PC-3 (cell line): ENCODE data around the gene AHCTF1. TPM values are rescaled to one million over a fixed set of nuclear protein-coding genes. Genes with fewer than 3 reads are reported as not detected.
A peak's percentile ranks its signal among the peaks of the same experiment; 100 is the strongest.

Experiments
- ATAC-seq: fragments of 200-7000 bp; cut with Tn5 transposase; 2 replicates; pipeline ENCODE4 v1.9.1; 2020; ENCODE audit warnings: mild to moderate bottlenecking, moderate library complexity
- BruUV-seq: library from RNA; stranded (reverse); fragments of 400-500 nt; replicated peaks from 2 replicates; lab custom pipeline; 2021; lab: Mats Ljungman, UMichigan
- CTCF ChIA-PET: fragments of 300-600 bp; sonication (Branson Sonifier 250); formaldehyde crosslinking; loops from one replicate; lab custom pipeline; 2022; ENCODE audit warnings: antibody characterized with exemption; lab: Charles Lee
- POLR2A ChIA-PET: fragments of 300-600 bp; sonication (Branson Sonifier 250); formaldehyde crosslinking; loops from one replicate; lab custom pipeline; 2022; ENCODE audit warnings: antibody characterized with exemption; ENCODE audit not compliant: unreplicated experiment; lab: Charles Lee
- DNase-seq: peaks from one replicate; pipeline ENCODE4 v3.0.0-alpha.2; 2015
- H2AFZ ChIP-seq: fragments of 300-600 bp; sonication (generic); 2 replicates; pipeline ENCODE4 v1.6.0; 2016; ENCODE audit warnings: antibody characterized with exemption, low read length
- H3F3A ChIP-seq: fragments of 300-600 bp; sonication (generic); one replicate; pipeline ENCODE4 v1.6.0; 2017; ENCODE audit warnings: antibody characterized with exemption, low read length, control low read depth, mild to moderate bottlenecking; ENCODE audit not compliant: unreplicated experiment
- H3K27ac ChIP-seq: fragments of 300-600 bp; sonication (generic); 2 replicates; pipeline ENCODE4 v1.5.1; 2016; ENCODE audit warnings: mild to moderate bottlenecking, low read length
- H3K27me3 ChIP-seq: fragments of 300-600 bp; sonication (generic); 2 replicates; pipeline ENCODE4 v1.6.1; 2016; ENCODE audit warnings: low read length, mixed read lengths
- H3K36me3 ChIP-seq: fragments of 300-600 bp; sonication (generic); 2 replicates; pipeline ENCODE4 v1.6.1; 2016; ENCODE audit warnings: low read depth, mixed run types, low read length, mixed read lengths
- H3K4me1 ChIP-seq: fragments of 300-600 bp; sonication (generic); 2 replicates; pipeline ENCODE4 v1.5.1; 2016; ENCODE audit warnings: low read length; ENCODE audit not compliant: insufficient read depth
- H3K4me2 ChIP-seq: fragments of 300-600 bp; sonication (generic); 2 replicates; pipeline ENCODE4 v1.6.0; 2016; ENCODE audit warnings: low read length
- H3K4me3 ChIP-seq: fragments of 300-600 bp; sonication (generic); 2 replicates; pipeline ENCODE4 v1.5.1; 2016; ENCODE audit warnings: mild to moderate bottlenecking, low read length, mixed read lengths
- H3K79me2 ChIP-seq: fragments of 300-600 bp; sonication (generic); 2 replicates; pipeline ENCODE4 v1.6.1; 2017; ENCODE audit warnings: low read length, mixed read lengths
- H3K9ac ChIP-seq: fragments of 300-600 bp; sonication (generic); 2 replicates; pipeline ENCODE4 v1.6.0; 2016; ENCODE audit warnings: mild to moderate bottlenecking, low read length
- H3K9me2 ChIP-seq: fragments of 300-600 bp; sonication (generic); replicated peaks from 2 replicates; pipeline ENCODE4 v1.6.1; 2016; ENCODE audit warnings: mixed run types, low read length, mixed read lengths
- H3K9me3 ChIP-seq: fragments of 300-600 bp; sonication (generic); 2 replicates; pipeline ENCODE4 v1.6.1; 2016; ENCODE audit warnings: low read length, mixed read lengths
- H4K20me1 ChIP-seq: fragments of 300-600 bp; sonication (generic); 2 replicates; pipeline ENCODE4 v1.6.1; 2016; ENCODE audit warnings: low read length, mixed read lengths
- CTCF ChIP-seq: fragments of 300-600 bp; sonication (generic); conservative IDR thresholded peaks from 2 replicates; pipeline ENCODE4 v1.5.1; 2017; ENCODE audit warnings: antibody characterized with exemption, low read depth, mild to moderate bottlenecking, low read length
- EZH2 ChIP-seq: fragments of 300-600 bp; sonication (generic); IDR thresholded peaks from one replicate; pipeline ENCODE4 v1.6.1; 2017; ENCODE audit warnings: antibody characterized with exemption, mild to moderate bottlenecking, low read length; ENCODE audit not compliant: unreplicated experiment
- EZH2phosphoT487 ChIP-seq: fragments of 300-600 bp; sonication (generic); IDR thresholded peaks from 2 replicates; pipeline ENCODE4 v1.6.1; 2018; ENCODE audit warnings: mild to moderate bottlenecking, antibody characterized with exemption, low read length, borderline replicate concordance
- intact Hi-C: fragments of 100-400 bp; cut with micrococcal nuclease; formaldehyde crosslinking; loops from 2 replicates; pipeline ENCODE4 v1.9.0; 2023
- total RNA-seq: library from RNA; depleted of rRNA; stranded (reverse); fragments of >200 nt; gene quantifications from 2 replicates; pipeline ENCODE4 v1.2.3, GENCODE V29; 2014

Gene AHCTF1
- total RNA-seq, 1 experiment from 2014 or later = 38.0 TPM

GRCh38 chr1:246794048-246794827, 137.5 kb downstream of the AHCTF1 start:
- no peaks in the 10 kb centered on the region for H3K9me2 ChIP-seq
- POLR2A ChIA-PET = no interaction called here
- H2AFZ ChIP-seq = 0 out of 2 replicates have a peak overlapping the region, but pooled peaks have one; percentile 29
- ATAC-seq (no peak), DNase-seq (no peak)
- H3K4me1 ChIP-seq = peaks cover 10% of the 10 kb centered on the region; the same call in 1 of the 2 replicates
- no peak overlapping the region for H3K4me3 ChIP-seq
- no TSS peak for BruUV-seq
- H3K4me2 ChIP-seq = no peak overlapping the region
- no peaks in the 10 kb centered on the region for H3K27me3 ChIP-seq
- no peaks in the 10 kb centered on the region for H3K79me2 ChIP-seq
- intact Hi-C loops = no loop called here
- TF ChIP-seq EZH2 (no peak), CTCF (no peak), EZH2phosphoT487 (no peak)
- H3K9me3 ChIP-seq = no peaks in the 10 kb centered on the region
- no peaks in the 10 kb centered on the region for H4K20me1 ChIP-seq
- no peaks in the 10 kb centered on the region for H3F3A ChIP-seq
- CTCF ChIA-PET = no interaction called here
- no peaks in the 10 kb centered on the region for H3K36me3 ChIP-seq
- H3K27ac ChIP-seq = no peak overlapping the region
- H3K9ac ChIP-seq = no peak overlapping the region

GRCh38 chr1:246793356-246793896, 138.3 kb downstream of the AHCTF1 start:
- BruUV-seq = no TSS peak
- POLR2A ChIA-PET = no interaction called here

GRCh38 chr1:246792603-246793002, 139.1 kb downstream of the AHCTF1 start:
- ChIA-PET CTCF (no interaction called here), POLR2A (no interaction called here)
- H4K20me1 ChIP-seq = no peaks in the 10 kb centered on the region
- H3K79me2 ChIP-seq = no peaks in the 10 kb centered on the region
- no peaks in the 10 kb centered on the region for H3K9me3 ChIP-seq
- H3K9ac ChIP-seq = no peak overlapping the region
- BruUV-seq = no TSS peak
- no peak overlapping the region for H3K27ac ChIP-seq
- H3F3A ChIP-seq = no peaks in the 10 kb centered on the region
- no peak for ATAC-seq
- H3K4me1 ChIP-seq = peaks cover 10% of the 10 kb centered on the region; the same call in 1 of the 2 replicates
- no peak overlapping the region for H2AFZ ChIP-seq
- intact Hi-C loops = no loop called here
- no peaks in the 10 kb centered on the region for H3K36me3 ChIP-seq
- H3K9me2 ChIP-seq = no peaks in the 10 kb centered on the region
- no peaks in the 10 kb centered on the region for H3K27me3 ChIP-seq
- no peak overlapping the region for H3K4me3 ChIP-seq
- DNase-seq = no peak
- no peak for TF ChIP-seq CTCF
- TF ChIP-seq EZH2 = no peak
- TF ChIP-seq EZH2phosphoT487 = no peak
- no peak overlapping the region for H3K4me2 ChIP-seq

More at GRCh38 chr1:246793356-246793896, 138.3 kb downstream of the AHCTF1 start:
- H3K9ac ChIP-seq = no peak overlapping the region
- peaks cover 10% of the 10 kb centered on the region; the same call in 1 of the 2 replicates for H3K4me1 ChIP-seq
- no peak for ATAC-seq
- TF ChIP-seq EZH2 = no peak
- H3K36me3 ChIP-seq = no peaks in the 10 kb centered on the region
- H3K4me3 ChIP-seq = no peak overlapping the region
- H2AFZ ChIP-seq = no peak overlapping the region
- H3K9me2 ChIP-seq = no peaks in the 10 kb centered on the region
- no peaks in the 10 kb centered on the region for H3K27me3 ChIP-seq
- intact Hi-C loops = no loop called here
- H4K20me1 ChIP-seq = no peaks in the 10 kb centered on the region
- no peaks in the 10 kb centered on the region for H3F3A ChIP-seq
- H3K79me2 ChIP-seq = no peaks in the 10 kb centered on the region
- no peak overlapping the region for H3K4me2 ChIP-seq
- CTCF ChIA-PET = no interaction called here
- H3K27ac ChIP-seq = no peak overlapping the region
- H3K9me3 ChIP-seq = no peaks in the 10 kb centered on the region
- DNase-seq = no peak
